Measurements from ENCODE around the gene SCT. TPM values are rescaled to one million over a fixed set of nuclear protein-coding genes. Genes with fewer than 3 reads are reported as not detected.

The SCT gene
- total RNA-seq, 1 experiment from 2014 or later = not detected

GRCh38 chr11:618856-619627 lies 7.9 kb downstream of the SCT start:
- no TSS peak for BruUV-seq (replicated peaks)
- Mint-ChIP-seq H3K27ac (ENCODE audit: unreplicated experiment) (no peak overlapping the region), H3K4me3 (ENCODE audit: low read depth, unreplicated experiment) (no peak overlapping the region), H3K4me1 (ENCODE audit: low read depth, unreplicated experiment) (peaks cover 10% of the 10 kb centered on the region), H3K27me3 (ENCODE audit: unreplicated experiment) (no peaks in the 10 kb centered on the region), H3K9me3 (ENCODE audit: low read depth, unreplicated experiment) (no peaks in the 10 kb centered on the region), H3K36me3 (ENCODE audit: insufficient read depth, unreplicated experiment) (peaks cover 65% of the 10 kb centered on the region)
- no peak for DNase-seq
- intact Hi-C loops (cut with micrococcal nuclease; ENCODE audit: unreplicated experiment) = no loop called here
- no peak for TF ChIP-seq CTCF (IDR thresholded peaks at IDR 0.05; ENCODE audit: unreplicated experiment)
- CTCF ChIA-PET = no interaction called here

GRCh38 chr11:617912-618682 lies 8.9 kb downstream of the SCT start:
- BruUV-seq (replicated peaks) = no TSS peak
- DNase-seq = no peak
- Mint-ChIP-seq H3K27ac (ENCODE audit: unreplicated experiment) (no peak overlapping the region), H3K9me3 (ENCODE audit: low read depth, unreplicated experiment) (no peaks in the 10 kb centered on the region), H3K4me1 (ENCODE audit: low read depth, unreplicated experiment) (peaks cover 1% of the 10 kb centered on the region), H3K27me3 (ENCODE audit: unreplicated experiment) (no peaks in the 10 kb centered on the region), H3K4me3 (ENCODE audit: low read depth, unreplicated experiment) (no peak overlapping the region), H3K36me3 (ENCODE audit: insufficient read depth, unreplicated experiment) (peaks cover 64% of the 10 kb centered on the region)
- intact Hi-C loops (cut with micrococcal nuclease; ENCODE audit: unreplicated experiment) = no loop called here
- TF ChIP-seq CTCF (IDR thresholded peaks at IDR 0.05; ENCODE audit: unreplicated experiment) = no peak
- CTCF ChIA-PET = no interaction called here

- CTCF ChIA-PET = no interaction called here
- Mint-ChIP-seq H3K4me3 (ENCODE audit: low read depth, unreplicated experiment) (no peak overlapping the region), H3K36me3 (ENCODE audit: insufficient read depth, unreplicated experiment) (peaks cover 71% of the 10 kb centered on the region), H3K27me3 (ENCODE audit: unreplicated experiment) (no peaks in the 10 kb centered on the region), H3K27ac (ENCODE audit: unreplicated experiment) (no peak overlapping the region), H3K4me1 (ENCODE audit: low read depth, unreplicated experiment) (no peaks in the 10 kb centered on the region), H3K9me3 (ENCODE audit: low read depth, unreplicated experiment) (no peaks in the 10 kb centered on the region)
- intact Hi-C loops (cut with micrococcal nuclease; ENCODE audit: unreplicated experiment) = no loop called here
- no peak for TF ChIP-seq CTCF (IDR thresholded peaks at IDR 0.05; ENCODE audit: unreplicated experiment)
- no TSS peak for BruUV-seq (replicated peaks)
- DNase-seq = no peak
Measured at GRCh38 chr11:617199-617911, 9.6 kb downstream of the SCT start.

- no peaks in the 10 kb centered on the region for H3K9me3 Mint-ChIP-seq (ENCODE audit: low read depth, unreplicated experiment)
- H3K4me1 Mint-ChIP-seq (ENCODE audit: low read depth, unreplicated experiment) = no peaks in the 10 kb centered on the region
- TF ChIP-seq CTCF (IDR thresholded peaks at IDR 0.05; ENCODE audit: unreplicated experiment) = no peak
- TSS peak; percentile 88 for BruUV-seq (replicated peaks)
- intact Hi-C loops (cut with micrococcal nuclease; ENCODE audit: unreplicated experiment) = no loop called here
- H3K4me3 Mint-ChIP-seq (ENCODE audit: low read depth, unreplicated experiment) = peak overlapping the region; percentile 85
- CTCF ChIA-PET = no interaction called here
- H3K27me3 Mint-ChIP-seq (ENCODE audit: unreplicated experiment) = no peaks in the 10 kb centered on the region
- peaks cover 79% of the 10 kb centered on the region for H3K36me3 Mint-ChIP-seq (ENCODE audit: insufficient read depth, unreplicated experiment)
- DNase-seq = no peak
- H3K27ac Mint-ChIP-seq (ENCODE audit: unreplicated experiment) = peak overlapping the region; percentile 74
Measured at GRCh38 chr11:616320-617198, 10.4 kb downstream of the SCT start.

All from Calu3 (cell line).